HG03045 (cell line): ENCODE data around the gene MAGI2.

Experiments
- ATAC-seq: cut with Tn5 transposase; IDR thresholded peaks from one replicate; pipeline ENCODE4 v1.9.1; 2021; ENCODE audit warnings: mild to moderate bottlenecking, moderate library complexity; ENCODE audit not compliant: unreplicated experiment

MAGI2 gene

GRCh38 chr7:78760620-78761355 is 692.7 kb downstream of the MAGI2 start:
- no peak for ATAC-seq

DNA sequence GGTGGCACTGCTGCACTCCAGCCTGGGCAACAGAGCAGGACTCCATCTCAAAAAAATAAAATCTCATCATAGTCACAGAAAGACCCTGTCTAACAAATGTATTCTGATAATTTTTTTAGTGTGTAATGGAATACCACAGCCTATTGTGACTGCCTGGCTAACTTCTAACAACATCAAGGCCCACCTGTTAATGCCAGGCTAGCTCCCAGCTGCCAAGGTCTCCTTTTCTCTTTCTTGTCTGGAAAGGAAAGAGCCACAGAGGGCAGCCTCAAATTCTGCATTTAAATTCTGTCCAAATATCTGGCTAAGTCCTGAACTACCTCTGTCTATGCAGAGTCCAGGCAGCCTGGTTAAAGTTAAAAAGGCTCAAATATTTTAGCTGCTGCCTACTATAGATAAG is 700.9 kb downstream of the MAGI2 start:
- ATAC-seq: no peak

DNA sequence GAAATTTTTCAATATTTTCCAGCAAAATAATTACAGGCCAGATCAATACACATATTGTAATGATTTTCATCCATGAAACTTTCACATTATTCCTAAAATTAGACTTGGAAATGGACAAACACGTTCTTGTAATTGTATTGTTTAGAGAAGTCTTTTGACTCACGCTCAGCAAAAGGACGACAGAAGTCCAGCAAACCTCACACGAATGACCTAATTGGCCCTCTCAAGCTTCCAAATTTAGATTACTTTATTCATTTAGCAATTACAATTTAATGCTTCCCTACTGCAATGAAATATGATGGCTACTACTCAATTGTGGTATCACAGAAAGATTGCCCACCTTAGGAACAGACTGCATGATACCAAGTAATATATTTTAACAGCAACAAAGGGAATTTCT is 702.2 kb downstream of the MAGI2 start:
- ATAC-seq: no peak

DNA sequence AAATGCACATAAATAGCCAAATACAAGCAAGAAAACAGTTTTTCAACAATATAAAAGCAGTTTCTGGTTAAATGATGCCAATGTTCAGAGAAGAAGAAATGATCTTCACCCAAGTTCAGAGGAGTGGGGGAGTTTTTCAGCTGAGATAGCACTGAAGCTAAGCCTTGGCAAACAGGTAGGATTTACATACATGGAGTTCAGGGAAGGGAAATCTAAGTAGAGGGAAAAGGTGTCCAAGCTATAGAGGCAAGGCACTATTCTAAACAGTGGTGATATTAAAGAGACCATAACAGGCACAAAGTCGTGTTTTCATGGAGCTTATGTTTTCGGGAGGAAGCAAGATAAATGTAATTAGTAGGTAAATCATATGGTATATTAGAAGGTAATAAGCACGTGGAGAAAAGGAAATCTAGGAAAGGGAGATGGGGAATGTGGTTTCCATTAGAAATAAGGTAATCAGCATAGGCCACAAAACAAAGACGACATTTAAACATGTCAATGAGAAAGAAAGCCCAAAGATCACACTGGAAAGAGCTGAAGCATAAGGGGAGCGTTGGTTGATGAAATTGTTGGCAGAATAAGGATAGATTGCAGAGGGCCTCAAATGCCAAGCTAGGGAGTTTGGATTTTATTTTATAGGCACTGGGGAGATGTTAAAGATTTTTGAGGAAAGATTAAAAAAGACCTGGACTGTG is 704.3 kb downstream of the MAGI2 start:
- ATAC-seq: no peak

- ATAC-seq: no peak
Observed at GRCh38 chr7:78747592-78747991, 705.9 kb downstream of the MAGI2 start.

- no peak for ATAC-seq
Observed at GRCh38 chr7:78746301-78746700, 707.2 kb downstream of the MAGI2 start.

DNA sequence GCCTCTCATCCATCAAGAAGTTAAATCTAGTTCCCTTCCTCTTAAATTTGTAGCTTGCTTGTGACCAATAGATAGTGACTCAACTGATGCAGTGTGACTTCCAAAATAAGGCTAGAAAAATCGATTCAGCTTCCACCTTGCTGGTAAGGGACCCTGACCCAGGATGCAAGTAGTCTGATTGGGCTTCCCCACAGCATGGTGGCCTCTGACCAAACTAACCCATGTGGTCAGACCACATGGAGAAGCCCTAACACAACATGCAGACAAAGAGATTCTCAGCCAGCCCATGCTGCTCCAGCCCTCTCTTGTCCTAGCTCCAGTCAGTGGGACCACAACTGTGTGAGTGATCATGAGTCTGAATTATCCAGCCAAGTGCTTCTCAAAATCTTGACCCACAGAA is 710.8 kb downstream of the MAGI2 start:
- no peak for ATAC-seq

DNA sequence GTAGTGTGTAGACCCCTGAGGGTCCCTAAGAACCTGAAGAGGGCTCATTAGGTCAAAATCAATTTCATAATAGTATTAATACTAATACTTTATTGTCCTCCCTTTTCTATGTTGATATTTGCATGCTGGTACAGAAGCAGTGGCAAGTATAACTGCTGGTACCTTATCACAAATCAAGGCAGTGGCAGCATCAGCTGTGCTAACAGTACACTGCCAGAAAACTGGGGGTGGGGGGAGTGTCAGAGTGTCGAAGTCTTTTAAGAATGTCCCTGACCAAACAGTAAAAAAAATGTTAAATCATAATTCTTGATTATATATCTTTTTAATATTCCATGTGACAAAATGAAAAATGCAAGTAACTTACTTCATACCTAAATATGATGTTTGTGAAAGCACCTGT is 716.9 kb downstream of the MAGI2 start:
- ATAC-seq: no peak

DNA sequence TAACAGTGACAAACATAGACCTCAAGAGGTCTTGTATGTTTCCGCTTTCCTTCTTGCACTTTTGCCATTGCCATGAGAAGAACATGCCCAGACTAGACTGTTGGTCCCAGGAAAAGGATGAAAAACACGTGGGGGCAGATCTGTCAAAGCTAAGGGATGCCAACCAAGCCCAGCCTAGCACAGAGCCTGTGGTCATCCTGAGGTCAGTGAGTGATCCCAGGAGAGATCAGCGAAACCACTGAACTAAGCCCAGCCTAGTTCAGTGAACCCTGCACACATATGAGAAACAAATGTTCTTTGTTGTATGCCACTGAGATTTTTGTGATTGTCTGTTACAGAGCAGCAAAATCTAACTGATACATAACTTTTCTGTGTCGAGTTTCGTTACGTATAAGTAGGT is 718.8 kb downstream of the MAGI2 start:
- no peak for ATAC-seq

DNA sequence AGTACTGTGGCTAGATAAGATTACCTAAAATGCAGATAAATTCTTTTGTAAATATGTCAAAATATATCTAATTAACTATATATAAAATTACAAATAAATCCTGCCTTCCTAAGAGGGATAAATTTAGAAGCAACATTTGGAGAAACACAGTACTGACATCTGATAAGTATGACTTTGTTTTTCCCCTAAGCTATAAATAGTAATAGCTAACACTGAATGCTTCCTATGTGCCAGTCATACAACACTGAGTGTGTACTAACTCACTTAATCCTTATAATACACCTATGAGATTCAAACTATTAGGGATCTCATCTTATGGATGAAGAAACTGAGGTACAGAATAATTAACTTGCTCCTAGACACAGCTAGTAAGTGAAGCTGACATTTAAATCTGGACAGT is 733.4 kb downstream of the MAGI2 start:
- ATAC-seq: no peak

- no peak for ATAC-seq
Observed at GRCh38 chr7:78718212-78718611, 735.3 kb downstream of the MAGI2 start.

DNA sequence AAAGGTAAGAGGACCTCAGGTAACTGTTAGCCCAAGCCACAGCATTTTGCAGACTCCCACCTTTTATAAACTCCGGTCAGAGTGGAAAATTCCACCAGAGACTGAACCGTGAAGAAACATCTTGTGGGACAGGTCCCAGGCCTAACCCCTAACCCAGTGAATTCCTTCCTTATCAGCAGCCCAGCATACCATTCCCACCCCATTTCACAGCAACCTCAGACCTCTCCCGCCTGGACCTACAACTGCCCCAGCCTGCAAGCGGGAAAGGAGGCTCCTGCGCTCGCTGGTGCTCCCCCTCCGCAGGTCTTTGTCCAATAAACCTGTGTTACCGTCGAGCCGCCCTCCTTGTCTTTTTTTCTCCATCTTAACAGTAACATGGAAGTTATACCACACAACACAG is 736.6 kb downstream of the MAGI2 start:
- no peak for ATAC-seq

- ATAC-seq: no peak
Observed at GRCh38 chr7:78714356-78714755, 739.1 kb downstream of the MAGI2 start.

GRCh38 chr7:78712111-78712510 is 741.4 kb downstream of the MAGI2 start:
- ATAC-seq: no peak

DNA sequence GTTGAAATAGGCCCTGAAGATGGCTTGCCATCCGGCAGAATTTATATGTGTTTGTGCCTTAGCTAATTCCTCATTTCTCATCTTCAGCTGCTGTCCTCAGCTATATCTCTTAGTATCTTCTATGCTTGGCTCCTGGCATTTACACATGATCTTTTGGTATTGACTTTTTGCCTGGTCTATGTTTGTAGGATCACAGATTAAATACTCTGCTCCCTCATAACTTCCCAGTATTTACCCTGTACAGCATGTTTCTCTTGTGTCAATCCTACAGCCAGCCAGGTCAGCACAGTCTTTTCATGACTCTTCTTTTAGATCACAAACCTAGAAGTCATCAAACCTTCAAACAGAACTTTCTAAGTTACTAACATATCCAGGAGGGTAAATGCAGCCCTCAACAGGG is 743.8 kb downstream of the MAGI2 start:
- ATAC-seq: no peak

GRCh38 chr7:78704504-78704903 is 749.0 kb downstream of the MAGI2 start:
- ATAC-seq: no peak

GRCh38 chr7:78703391-78703790 is 750.1 kb downstream of the MAGI2 start:
- no peak for ATAC-seq

DNA sequence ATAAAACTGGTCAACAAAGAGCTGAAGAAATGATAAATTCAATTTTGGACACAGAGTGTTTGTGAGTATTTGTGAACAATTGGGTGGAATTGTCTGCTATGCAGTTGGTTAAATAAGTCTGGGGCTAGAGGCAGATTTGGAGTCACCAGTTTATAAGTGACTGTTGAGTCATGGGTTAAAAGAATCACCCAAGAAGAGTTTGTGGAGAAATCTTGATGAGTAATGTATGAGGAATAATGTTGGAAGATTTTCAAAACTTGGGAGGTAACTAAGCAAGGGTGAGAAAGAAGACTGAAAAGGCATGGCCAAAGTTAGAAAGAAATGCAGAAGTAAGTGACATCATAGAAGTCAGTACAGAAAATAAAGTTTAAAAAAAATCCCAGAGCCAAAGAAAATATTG is 750.7 kb downstream of the MAGI2 start:
- no peak for ATAC-seq

DNA sequence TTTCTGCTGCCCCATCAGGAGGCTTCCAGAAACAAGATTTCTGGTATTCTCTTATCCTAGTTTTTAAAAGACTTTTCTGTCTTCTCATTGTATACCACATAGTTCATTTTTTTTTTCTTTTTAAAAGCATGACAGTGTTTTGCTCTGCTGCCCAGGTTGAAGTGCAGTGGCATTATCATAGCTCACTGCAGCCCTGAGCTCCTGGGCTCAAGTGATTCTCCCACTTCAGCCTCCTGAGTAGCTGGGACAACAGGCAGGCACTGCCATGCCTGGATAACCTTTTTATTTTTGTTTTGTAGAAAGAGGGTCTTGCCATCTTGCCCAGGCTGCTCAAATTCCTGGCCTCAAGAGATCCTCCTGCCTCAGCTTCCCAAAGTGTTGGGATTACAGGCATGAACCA is 757.6 kb downstream of the MAGI2 start:
- no peak for ATAC-seq

DNA sequence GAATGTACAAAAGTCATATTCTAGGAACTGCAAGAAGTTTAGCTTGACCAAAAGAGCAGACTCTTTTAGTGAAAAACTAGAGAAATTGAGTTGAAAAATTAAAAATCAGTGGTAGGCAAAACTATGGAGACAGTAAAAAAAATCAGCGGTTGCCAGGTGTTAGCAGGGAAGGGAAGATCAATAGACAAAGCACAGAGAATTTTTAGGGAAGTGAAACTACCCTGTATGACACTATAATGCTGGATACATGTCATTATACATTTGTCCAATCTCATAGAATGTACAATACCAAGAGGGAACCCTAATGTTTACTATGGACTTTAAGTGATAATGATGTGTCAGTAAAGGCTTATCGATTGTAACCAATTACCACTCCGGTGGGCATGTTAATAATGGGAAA is 761.9 kb downstream of the MAGI2 start:
- no peak for ATAC-seq

GRCh38 chr7:78690174-78690573 is 763.3 kb downstream of the MAGI2 start:
- no peak for ATAC-seq

GRCh38 chr7:78688376-78688775 is 765.1 kb downstream of the MAGI2 start:
- ATAC-seq: no peak

DNA sequence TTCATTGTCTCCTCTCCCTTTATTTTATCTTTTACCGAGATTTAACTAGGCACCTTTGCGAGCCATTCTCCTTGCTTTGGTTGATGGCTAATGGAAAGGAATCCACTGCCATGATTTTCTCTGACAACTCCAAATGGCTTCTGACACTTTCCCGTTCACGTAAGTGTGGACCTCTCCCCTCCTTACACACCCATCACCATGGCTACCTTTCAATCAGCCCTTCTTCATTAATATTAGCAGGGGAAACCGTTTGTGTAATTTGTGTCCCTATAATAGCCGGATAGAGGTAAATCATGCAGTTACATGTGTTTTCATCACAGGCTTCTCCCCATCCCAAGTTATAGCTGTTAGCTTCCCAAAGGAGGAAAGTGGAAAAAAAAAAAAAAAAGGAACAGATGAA is 767.3 kb downstream of the MAGI2 start:
- no peak for ATAC-seq
